ENCODE measurements around the gene BPIFB3. TPM values are rescaled to one million over a fixed set of nuclear protein-coding genes. Genes with fewer than 3 reads are reported as not detected.

BPIFB3 gene
- total and polyA plus RNA-seq, 2 experiments from 2014 or later: not detected

DNA sequence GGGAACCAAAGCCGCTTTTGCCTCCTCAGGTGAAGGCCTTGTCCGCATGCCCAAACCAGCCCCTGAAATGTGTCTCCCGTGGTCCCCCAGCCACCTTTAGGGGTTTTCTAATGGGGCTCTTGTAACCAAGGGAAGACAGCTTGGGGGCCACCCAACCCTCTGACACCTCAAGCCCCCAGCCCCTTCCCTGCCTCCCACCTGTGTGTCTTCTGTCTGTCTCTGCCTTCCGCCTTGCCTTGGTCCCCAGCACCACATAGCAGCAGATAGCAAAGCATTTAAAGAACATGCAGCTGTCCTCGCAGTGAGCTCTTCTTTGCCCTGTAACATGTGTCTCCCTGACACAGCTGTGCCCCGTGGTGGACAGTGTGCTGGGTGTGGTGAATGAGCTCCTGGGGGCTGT is 9.6 kb downstream of the BPIFB3 start:
- Histone ChIP-seq H3K4me3 (no peak overlapping the region), H3K27ac (ENCODE audit: low read depth) (no peak overlapping the region), H3F3A (replicated peaks; ENCODE audit: low read depth) (no peaks in the 10 kb centered on the region), H4K20me1 (replicated peaks; ENCODE audit: insufficient read depth) (no peaks in the 10 kb centered on the region), H3K36me3 (ENCODE audit: insufficient read depth) (no peaks in the 10 kb centered on the region), H3K4me1 (ENCODE audit: insufficient read depth) (no peaks in the 10 kb centered on the region), H2AFZ (no peak overlapping the region), H3K27me3 (ENCODE audit: insufficient read depth) (no peaks in the 10 kb centered on the region), H3K4me2 (no peak overlapping the region), H3K79me2 (replicated peaks; ENCODE audit: insufficient read depth) (no peaks in the 10 kb centered on the region), H3K9me2 (ENCODE audit: insufficient read depth) (no peaks in the 10 kb centered on the region)
- no peaks in the 10 kb centered on the region; the same call in 2 of the 3 replicates for H3K4me1 Mint-ChIP-seq
- peaks cover 10% of the 10 kb centered on the region for H3K27me3 Mint-ChIP-seq (ENCODE audit: insufficient read depth, low read depth, poor library complexity)
- no peaks in the 10 kb centered on the region; the same call in 2 of the 3 replicates for H3K36me3 Mint-ChIP-seq (ENCODE audit: low read depth)
- no peaks in the 10 kb centered on the region; the same call in 2 of the 3 replicates for H3K9me3 Mint-ChIP-seq
- no peak for TF ChIP-seq STAT1 (IDR thresholded peaks at IDR 0.05; ENCODE audit: unreplicated experiment)
- ATAC-seq (no peak), DNase-seq (ENCODE audit: low spot score) (no peak)
- H3K4me3 Mint-ChIP-seq: no peak overlapping the region
- peak overlapping the region; percentile 65; the same call in 1 of the 2 replicates for H3K27ac Mint-ChIP-seq

DNA sequence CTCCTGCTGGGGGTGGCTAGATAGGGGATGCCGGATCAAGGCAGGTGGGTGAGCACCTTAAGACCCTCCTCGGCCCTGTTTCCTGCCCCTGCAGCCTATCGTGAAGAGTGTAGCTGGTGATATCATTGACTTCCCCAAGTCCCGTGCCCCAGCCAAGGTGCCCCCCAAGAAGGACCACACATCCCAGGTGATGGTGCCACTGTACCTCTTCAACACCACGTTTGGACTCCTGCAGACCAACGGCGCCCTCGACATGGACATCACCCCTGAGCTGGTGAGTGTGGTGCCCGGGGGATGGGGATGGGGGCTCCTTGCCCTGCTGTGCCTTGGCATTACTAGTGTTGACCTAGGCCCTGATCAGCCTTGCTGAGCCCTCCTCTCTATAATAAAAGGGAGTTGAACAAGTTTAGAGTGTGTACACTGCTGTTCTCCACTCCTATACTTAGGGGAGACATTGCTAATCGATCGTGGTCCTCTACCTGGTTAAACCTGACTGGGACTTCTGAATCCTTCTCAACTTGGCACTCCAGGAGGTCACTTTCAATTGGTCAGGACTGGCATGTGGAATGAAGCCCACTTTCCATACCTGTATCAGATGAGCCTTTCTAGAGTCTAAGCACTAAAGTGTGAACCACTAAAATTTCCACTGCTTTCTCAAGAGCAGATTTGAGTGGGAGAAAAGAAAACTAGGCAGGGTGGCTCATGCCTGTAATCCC is 11.0 kb downstream of the BPIFB3 start:
- Histone ChIP-seq H3K27ac (ENCODE audit: low read depth) (no peak overlapping the region), H3K36me3 (ENCODE audit: insufficient read depth) (no peaks in the 10 kb centered on the region), H3K4me3 (no peak overlapping the region), H3K79me2 (replicated peaks; ENCODE audit: insufficient read depth) (no peaks in the 10 kb centered on the region), H2AFZ (no peak overlapping the region), H3K27me3 (ENCODE audit: insufficient read depth) (no peaks in the 10 kb centered on the region), H3K4me1 (ENCODE audit: insufficient read depth) (no peaks in the 10 kb centered on the region), H3K4me2 (no peak overlapping the region), H3F3A (replicated peaks; ENCODE audit: low read depth) (no peaks in the 10 kb centered on the region), H3K9me2 (ENCODE audit: insufficient read depth) (no peaks in the 10 kb centered on the region), H4K20me1 (replicated peaks; ENCODE audit: insufficient read depth) (no peaks in the 10 kb centered on the region)
- Mint-ChIP-seq H3K4me3 (no peak overlapping the region), H3K27ac (no peak overlapping the region), H3K9me3 (no peaks in the 10 kb centered on the region; the same call in 2 of the 3 replicates), H3K36me3 (ENCODE audit: low read depth) (no peaks in the 10 kb centered on the region; the same call in 2 of the 3 replicates), H3K27me3 (ENCODE audit: insufficient read depth, low read depth, poor library complexity) (peaks cover 14% of the 10 kb centered on the region), H3K4me1 (no peaks in the 10 kb centered on the region; the same call in 2 of the 3 replicates)
- ATAC-seq: no peak
- DNase-seq (ENCODE audit: low spot score): no peak
- no peak for TF ChIP-seq JUNB (IDR thresholded peaks at IDR 0.05; ENCODE audit: unreplicated experiment)
- no peak for TF ChIP-seq ZNF114 (CRISPR knock-in tag; IDR thresholded peaks at IDR 0.05)
- TF ChIP-seq POLR2AphosphoS5 (IDR thresholded peaks at IDR 0.05; ENCODE audit: low read depth): no peak
- TF ChIP-seq, protein P1, sequence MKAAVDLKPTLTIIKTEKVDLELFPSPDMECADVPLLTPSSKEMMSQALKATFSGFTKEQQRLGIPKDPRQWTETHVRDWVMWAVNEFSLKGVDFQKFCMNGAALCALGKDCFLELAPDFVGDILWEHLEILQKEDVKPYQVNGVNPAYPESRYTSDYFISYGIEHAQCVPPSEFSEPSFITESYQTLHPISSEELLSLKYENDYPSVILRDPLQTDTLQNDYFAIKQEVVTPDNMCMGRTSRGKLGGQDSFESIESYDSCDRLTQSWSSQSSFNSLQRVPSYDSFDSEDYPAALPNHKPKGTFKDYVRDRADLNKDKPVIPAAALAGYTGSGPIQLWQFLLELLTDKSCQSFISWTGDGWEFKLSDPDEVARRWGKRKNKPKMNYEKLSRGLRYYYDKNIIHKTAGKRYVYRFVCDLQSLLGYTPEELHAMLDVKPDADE (IDR thresholded peaks at IDR 0.05): no peak
- TF ChIP-seq, protein P2, sequence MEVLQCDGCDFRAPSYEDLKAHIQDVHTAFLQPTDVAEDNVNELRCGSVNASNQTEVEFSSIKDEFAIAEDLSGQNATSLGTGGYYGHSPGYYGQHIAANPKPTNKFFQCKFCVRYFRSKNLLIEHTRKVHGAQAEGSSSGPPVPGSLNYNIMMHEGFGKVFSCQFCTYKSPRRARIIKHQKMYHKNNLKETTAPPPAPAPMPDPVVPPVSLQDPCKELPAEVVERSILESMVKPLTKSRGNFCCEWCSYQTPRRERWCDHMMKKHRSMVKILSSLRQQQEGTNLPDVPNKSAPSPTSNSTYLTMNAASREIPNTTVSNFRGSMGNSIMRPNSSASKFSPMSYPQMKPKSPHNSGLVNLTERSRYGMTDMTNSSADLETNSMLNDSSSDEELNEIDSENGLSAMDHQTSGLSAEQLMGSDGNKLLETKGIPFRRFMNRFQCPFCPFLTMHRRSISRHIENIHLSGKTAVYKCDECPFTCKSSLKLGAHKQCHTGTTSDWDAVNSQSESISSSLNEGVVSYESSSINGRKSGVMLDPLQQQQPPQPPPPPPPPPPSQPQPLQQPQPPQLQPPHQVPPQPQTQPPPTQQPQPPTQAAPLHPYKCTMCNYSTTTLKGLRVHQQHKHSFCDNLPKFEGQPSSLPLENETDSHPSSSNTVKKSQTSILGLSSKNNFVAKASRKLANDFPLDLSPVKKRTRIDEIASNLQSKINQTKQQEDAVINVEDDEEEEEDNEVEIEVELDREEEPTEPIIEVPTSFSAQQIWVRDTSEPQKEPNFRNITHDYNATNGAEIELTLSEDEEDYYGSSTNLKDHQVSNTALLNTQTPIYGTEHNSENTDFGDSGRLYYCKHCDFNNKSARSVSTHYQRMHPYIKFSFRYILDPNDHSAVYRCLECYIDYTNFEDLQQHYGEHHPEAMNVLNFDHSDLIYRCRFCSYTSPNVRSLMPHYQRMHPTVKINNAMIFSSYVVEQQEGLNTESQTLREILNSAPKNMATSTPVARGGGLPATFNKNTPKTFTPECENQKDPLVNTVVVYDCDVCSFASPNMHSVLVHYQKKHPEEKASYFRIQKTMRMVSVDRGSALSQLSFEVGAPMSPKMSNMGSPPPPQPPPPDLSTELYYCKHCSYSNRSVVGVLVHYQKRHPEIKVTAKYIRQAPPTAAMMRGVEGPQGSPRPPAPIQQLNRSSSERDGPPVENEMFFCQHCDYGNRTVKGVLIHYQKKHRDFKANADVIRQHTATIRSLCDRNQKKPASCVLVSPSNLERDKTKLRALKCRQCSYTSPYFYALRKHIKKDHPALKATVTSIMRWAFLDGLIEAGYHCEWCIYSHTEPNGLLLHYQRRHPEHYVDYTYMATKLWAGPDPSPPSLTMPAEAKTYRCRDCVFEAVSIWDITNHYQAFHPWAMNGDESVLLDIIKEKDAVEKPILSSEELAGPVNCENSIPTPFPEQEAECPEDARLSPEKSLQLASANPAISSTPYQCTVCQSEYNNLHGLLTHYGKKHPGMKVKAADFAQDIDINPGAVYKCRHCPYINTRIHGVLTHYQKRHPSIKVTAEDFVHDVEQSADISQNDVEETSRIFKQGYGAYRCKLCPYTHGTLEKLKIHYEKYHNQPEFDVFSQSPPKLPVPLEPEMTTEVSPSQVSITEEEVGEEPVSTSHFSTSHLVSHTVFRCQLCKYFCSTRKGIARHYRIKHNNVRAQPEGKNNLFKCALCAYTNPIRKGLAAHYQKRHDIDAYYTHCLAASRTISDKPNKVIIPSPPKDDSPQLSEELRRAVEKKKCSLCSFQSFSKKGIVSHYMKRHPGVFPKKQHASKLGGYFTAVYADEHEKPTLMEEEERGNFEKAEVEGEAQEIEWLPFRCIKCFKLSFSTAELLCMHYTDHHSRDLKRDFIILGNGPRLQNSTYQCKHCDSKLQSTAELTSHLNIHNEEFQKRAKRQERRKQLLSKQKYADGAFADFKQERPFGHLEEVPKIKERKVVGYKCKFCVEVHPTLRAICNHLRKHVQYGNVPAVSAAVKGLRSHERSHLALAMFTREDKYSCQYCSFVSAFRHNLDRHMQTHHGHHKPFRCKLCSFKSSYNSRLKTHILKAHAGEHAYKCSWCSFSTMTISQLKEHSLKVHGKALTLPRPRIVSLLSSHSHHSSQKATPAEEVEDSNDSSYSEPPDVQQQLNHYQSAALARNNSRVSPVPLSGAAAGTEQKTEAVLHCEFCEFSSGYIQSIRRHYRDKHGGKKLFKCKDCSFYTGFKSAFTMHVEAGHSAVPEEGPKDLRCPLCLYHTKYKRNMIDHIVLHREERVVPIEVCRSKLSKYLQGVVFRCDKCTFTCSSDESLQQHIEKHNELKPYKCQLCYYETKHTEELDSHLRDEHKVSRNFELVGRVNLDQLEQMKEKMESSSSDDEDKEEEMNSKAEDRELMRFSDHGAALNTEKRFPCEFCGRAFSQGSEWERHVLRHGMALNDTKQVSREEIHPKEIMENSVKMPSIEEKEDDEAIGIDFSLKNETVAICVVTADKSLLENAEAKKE (CRISPR knock-in tag; IDR thresholded peaks at IDR 0.05): no peak
- TF ChIP-seq ZNF331 (CRISPR knock-in tag; IDR thresholded peaks at IDR 0.05; ENCODE audit: low read depth): no peak
- no peak for TF ChIP-seq STAT1 (IDR thresholded peaks at IDR 0.05; ENCODE audit: unreplicated experiment)
- no peak for TF ChIP-seq NANOG (IDR thresholded peaks at IDR 0.05; ENCODE audit: borderline replicate concordance)
- TF ChIP-seq, protein P3, sequence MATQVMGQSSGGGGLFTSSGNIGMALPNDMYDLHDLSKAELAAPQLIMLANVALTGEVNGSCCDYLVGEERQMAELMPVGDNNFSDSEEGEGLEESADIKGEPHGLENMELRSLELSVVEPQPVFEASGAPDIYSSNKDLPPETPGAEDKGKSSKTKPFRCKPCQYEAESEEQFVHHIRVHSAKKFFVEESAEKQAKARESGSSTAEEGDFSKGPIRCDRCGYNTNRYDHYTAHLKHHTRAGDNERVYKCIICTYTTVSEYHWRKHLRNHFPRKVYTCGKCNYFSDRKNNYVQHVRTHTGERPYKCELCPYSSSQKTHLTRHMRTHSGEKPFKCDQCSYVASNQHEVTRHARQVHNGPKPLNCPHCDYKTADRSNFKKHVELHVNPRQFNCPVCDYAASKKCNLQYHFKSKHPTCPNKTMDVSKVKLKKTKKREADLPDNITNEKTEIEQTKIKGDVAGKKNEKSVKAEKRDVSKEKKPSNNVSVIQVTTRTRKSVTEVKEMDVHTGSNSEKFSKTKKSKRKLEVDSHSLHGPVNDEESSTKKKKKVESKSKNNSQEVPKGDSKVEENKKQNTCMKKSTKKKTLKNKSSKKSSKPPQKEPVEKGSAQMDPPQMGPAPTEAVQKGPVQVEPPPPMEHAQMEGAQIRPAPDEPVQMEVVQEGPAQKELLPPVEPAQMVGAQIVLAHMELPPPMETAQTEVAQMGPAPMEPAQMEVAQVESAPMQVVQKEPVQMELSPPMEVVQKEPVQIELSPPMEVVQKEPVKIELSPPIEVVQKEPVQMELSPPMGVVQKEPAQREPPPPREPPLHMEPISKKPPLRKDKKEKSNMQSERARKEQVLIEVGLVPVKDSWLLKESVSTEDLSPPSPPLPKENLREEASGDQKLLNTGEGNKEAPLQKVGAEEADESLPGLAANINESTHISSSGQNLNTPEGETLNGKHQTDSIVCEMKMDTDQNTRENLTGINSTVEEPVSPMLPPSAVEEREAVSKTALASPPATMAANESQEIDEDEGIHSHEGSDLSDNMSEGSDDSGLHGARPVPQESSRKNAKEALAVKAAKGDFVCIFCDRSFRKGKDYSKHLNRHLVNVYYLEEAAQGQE (IDR thresholded peaks at IDR 0.05; ENCODE audit: unreplicated experiment): no peak
- TF ChIP-seq CREB1 (CRISPR knock-in tag; IDR thresholded peaks at IDR 0.05; ENCODE audit: low read depth): no peak

All from GM23338 (cell line).